HEK293T (cell line): ENCODE results near the gene SUGCT.

Experiments
- ARNT ChIP-seq: fragments of 450-650 bp; IDR thresholded peaks from 2 replicates; pipeline ENCODE4 v1.6.1; 2017; ENCODE audit warnings: mild to moderate bottlenecking
- BHLHE40 ChIP-seq: fragments of 450-650 bp; IDR thresholded peaks from 2 replicates; pipeline ENCODE4 v1.6.1; 2016; ENCODE audit warnings: mild to moderate bottlenecking, moderate library complexity, borderline replicate concordance
- ELF4 ChIP-seq: fragments of 450-650 bp; IDR thresholded peaks from 2 replicates; pipeline ENCODE4 v1.6.1; 2017; ENCODE audit warnings: antibody characterized with exemption
- HDGF ChIP-seq: fragments of 450-650 bp; IDR thresholded peaks from 2 replicates; pipeline ENCODE4 v1.6.1; 2017; ENCODE audit warnings: antibody characterized with exemption, borderline replicate concordance
- L3MBTL2 ChIP-seq: fragments of 450-650 bp; conservative IDR thresholded peaks from 2 replicates; pipeline ENCODE4 v1.6.1; 2016; ENCODE audit warnings: mild to moderate bottlenecking
- SP1 ChIP-seq: fragments of 450-650 bp; IDR thresholded peaks from 2 replicates; pipeline ENCODE4 v1.6.1; 2017
- SUZ12 ChIP-seq: fragments of 450-650 bp; IDR thresholded peaks from 2 replicates; pipeline ENCODE4 v1.6.1; 2016; ENCODE audit warnings: mild to moderate bottlenecking
- TARDBP ChIP-seq: fragments of 450-650 bp; IDR thresholded peaks from 2 replicates; pipeline ENCODE4 v1.6.1; 2016
- TF ChIP-seq, protein P1 (sequence below): fragments of 450-650 bp; IDR thresholded peaks from 2 replicates; pipeline ENCODE4 v1.6.1; 2016

DNA sequence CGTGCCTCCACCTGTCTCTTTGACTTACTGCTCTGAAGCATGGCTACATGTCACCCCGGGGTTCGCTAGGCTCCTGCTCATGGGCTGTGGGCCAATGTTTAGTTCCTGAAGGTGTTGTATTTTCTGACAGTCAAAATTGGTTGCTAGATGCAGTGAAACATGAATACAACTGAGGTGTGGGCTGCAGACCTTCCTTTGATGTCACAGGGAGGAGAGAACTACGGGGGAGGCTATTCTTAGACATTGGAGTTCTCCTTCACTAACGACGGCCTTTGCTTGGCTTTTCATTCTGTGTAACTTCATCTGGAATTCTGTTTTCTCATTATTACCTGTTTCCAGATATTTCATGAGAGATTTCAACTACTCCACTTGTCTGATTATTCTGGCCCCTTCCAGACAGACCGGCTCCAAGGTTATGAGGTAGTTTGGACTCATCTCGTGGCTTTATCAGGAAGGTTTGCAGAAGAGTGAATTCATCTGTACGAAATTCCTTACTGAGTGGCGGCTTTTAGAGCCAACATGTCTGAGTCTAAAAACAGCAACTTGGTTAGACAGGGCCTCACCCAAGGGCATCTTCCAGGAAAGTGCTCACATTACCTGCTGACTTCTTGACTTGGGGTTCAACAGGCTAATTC lies 774.7 kb downstream of the SUGCT start:
- TF ChIP-seq BHLHE40 (no peak), TARDBP (no peak), SP1 (no peak), ARNT (no peak), L3MBTL2 (no peak), ELF4 (no peak), HDGF (no peak), SUZ12 (no peak)
- TF ChIP-seq, protein P1, sequence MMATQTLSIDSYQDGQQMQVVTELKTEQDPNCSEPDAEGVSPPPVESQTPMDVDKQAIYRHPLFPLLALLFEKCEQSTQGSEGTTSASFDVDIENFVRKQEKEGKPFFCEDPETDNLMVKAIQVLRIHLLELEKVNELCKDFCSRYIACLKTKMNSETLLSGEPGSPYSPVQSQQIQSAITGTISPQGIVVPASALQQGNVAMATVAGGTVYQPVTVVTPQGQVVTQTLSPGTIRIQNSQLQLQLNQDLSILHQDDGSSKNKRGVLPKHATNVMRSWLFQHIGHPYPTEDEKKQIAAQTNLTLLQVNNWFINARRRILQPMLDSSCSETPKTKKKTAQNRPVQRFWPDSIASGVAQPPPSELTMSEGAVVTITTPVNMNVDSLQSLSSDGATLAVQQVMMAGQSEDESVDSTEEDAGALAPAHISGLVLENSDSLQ = no peak
